ENCODE results near the gene MYLK4.

MYLK4 gene

DNA sequence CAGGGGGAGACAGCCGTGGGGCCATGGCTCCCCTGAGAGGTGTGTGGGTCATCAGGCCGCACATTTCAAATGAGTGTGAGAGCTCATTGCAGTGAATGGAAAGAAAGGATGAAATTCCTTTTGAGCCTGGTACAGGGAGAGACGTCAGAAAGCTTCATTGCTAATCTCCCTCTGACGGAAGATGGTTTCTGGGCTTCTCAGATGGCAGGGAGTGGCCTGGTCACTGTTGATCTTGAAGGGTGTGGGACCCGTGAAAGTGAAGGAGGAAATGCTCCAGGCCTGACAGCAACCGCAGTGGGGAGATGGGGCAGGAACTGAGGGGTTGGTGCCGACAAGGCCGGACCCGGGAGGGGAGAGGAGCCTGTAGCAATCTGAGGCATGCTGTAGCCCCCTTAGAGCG is 127.4 kb downstream of the MYLK4 start:
- Histone ChIP-seq H3K36me3 (ENCODE audit: insufficient read depth, low read length) (no peaks in the 10 kb centered on the region), H3K9ac (ENCODE audit: low read depth, low read length) (no peak overlapping the region), H3K9me3 (ENCODE audit: insufficient read depth, low read depth, low read length) (no peaks in the 10 kb centered on the region), H3K27me3 (ENCODE audit: insufficient read depth, low read length) (no peaks in the 10 kb centered on the region), H3K4me1 (ENCODE audit: insufficient read depth, low read length) (no peaks in the 10 kb centered on the region), H3K4me3 (ENCODE audit: low read length) (no peak overlapping the region), H3K27ac (ENCODE audit: low read depth, low read length) (no peak overlapping the region)
- WGBS, result 85% methylated on average over 10 of the region's 10 CpGs

DNA sequence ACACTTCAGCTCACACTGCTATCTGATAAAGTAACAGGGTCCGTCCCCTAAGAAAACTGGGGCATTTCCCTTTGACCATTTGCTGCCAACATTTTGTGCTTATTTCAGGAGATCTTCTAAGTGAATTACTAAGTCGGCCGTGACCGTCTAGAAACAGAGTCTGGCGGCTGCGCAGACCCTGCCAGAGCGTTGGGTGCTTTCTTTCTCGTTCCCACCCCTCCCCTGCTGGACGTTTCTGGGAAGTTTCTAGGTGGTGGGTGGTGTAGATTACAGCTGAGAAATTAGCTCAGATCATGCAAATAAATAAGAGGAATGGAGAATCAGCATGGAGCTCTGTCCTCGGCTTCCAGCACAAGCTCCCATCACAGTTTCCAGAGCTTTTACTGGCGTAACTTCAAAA is 128.1 kb downstream of the MYLK4 start:
- H3K27ac ChIP-seq (ENCODE audit: low read depth, low read length), result no peak overlapping the region
- H3K9ac ChIP-seq (ENCODE audit: low read depth, low read length), result no peak overlapping the region
- H3K4me1 ChIP-seq (ENCODE audit: insufficient read depth, low read length), result no peaks in the 10 kb centered on the region
- no peak overlapping the region for H3K4me3 ChIP-seq (ENCODE audit: low read length)
- H3K9me3 ChIP-seq (ENCODE audit: insufficient read depth, low read depth, low read length), result no peaks in the 10 kb centered on the region
- no peaks in the 10 kb centered on the region for H3K27me3 ChIP-seq (ENCODE audit: insufficient read depth, low read length)
- H3K36me3 ChIP-seq (ENCODE audit: insufficient read depth, low read length), result no peaks in the 10 kb centered on the region
- WGBS, result 92% methylated on average over 11 of the region's 11 CpGs

DNA sequence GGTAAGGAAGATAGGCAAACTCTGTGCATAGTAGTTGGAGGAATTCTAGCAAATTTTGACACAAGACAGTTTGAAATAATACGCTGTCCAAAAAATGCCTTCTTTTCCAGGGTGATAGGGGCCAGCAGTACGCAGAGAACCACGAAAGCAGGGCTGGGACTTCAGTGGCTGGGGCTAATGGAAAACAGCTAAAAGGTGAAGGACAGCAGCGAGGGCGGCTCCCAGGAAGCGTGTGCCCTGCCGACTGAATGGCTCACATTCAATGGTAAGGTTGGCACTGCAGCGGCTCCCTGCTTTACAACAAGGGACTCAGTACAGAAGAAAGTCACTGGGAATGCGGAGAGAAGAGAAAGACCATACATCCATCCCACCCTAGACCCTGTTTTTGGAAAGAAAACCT is 131.1 kb downstream of the MYLK4 start:
- Histone ChIP-seq H3K4me1 (ENCODE audit: insufficient read depth, low read length) (no peaks in the 10 kb centered on the region; the same call in 1 of the 2 replicates), H3K36me3 (ENCODE audit: insufficient read depth, low read length) (no peaks in the 10 kb centered on the region), H3K27me3 (ENCODE audit: insufficient read depth, low read length) (no peaks in the 10 kb centered on the region), H3K9ac (ENCODE audit: low read depth, low read length) (no peak overlapping the region), H3K4me3 (ENCODE audit: low read length) (no peak overlapping the region), H3K27ac (ENCODE audit: low read depth, low read length) (no peak overlapping the region), H3K9me3 (ENCODE audit: insufficient read depth, low read depth, low read length) (no peaks in the 10 kb centered on the region)
- WGBS, result 92% methylated on average over 9 of the region's 9 CpGs

DNA sequence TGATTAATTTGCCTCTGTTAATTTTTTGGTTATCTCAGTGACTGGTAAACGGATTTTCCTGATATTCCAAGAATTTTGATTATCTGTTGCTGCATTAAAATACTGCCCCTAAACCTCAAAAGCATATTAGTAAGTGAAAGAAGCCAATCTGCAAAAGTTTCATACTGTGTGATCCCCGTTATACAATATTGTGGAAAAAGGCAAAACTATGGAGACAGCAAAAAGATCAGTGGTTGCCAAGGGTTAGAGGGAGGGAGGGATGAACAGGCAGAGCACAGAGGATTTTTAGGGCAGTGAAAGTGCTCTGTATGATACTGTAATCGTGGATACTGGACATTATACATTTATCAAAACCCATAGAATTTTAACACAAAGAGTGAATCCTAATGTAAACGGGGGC is 133.0 kb downstream of the MYLK4 start:
- Histone ChIP-seq H3K36me3 (ENCODE audit: insufficient read depth, low read length) (no peaks in the 10 kb centered on the region), H3K9me3 (ENCODE audit: insufficient read depth, low read depth, low read length) (0 out of 2 replicates have a peak, but pooled peaks cover 5% of the 10 kb centered on the region), H3K27me3 (ENCODE audit: insufficient read depth, low read length) (no peaks in the 10 kb centered on the region), H3K4me3 (ENCODE audit: low read length) (no peak overlapping the region), H3K4me1 (ENCODE audit: insufficient read depth, low read length) (no peaks in the 10 kb centered on the region; the same call in 1 of the 2 replicates), H3K9ac (ENCODE audit: low read depth, low read length) (no peak overlapping the region), H3K27ac (ENCODE audit: low read depth, low read length) (no peak overlapping the region)
- 90% methylated on average over 3 of the region's 4 CpGs for WGBS

DNA sequence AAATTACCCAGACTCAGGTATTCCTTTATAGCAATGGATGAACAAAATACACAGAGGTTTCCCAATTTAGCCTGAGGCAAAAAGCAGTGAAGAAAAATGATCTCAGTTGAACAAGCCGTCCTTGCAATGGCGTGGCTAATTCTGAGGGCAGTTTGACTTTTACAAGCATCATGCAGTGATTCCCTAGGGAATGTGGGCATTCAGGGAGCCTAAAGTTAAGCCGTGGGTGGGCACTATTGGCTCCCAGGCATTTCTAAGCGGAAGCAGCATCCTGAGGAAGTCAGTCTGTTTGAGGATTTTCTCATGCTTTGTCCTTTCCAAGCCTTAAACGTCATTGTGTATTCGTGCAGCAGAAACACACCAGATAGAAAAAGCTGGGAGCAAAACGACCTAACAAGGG is 133.9 kb downstream of the MYLK4 start:
- H3K27me3 ChIP-seq (ENCODE audit: insufficient read depth, low read length), result no peaks in the 10 kb centered on the region
- no peak overlapping the region for H3K4me3 ChIP-seq (ENCODE audit: low read length)
- no peak overlapping the region for H3K27ac ChIP-seq (ENCODE audit: low read depth, low read length)
- H3K9ac ChIP-seq (ENCODE audit: low read depth, low read length), result no peak overlapping the region
- 80% methylated on average over 7 of the region's 7 CpGs for WGBS
- H3K36me3 ChIP-seq (ENCODE audit: insufficient read depth, low read length), result no peaks in the 10 kb centered on the region
- no peaks in the 10 kb centered on the region; the same call in 1 of the 2 replicates for H3K4me1 ChIP-seq (ENCODE audit: insufficient read depth, low read length)
- 0 out of 2 replicates have a peak, but pooled peaks cover 5% of the 10 kb centered on the region for H3K9me3 ChIP-seq (ENCODE audit: insufficient read depth, low read depth, low read length)

DNA sequence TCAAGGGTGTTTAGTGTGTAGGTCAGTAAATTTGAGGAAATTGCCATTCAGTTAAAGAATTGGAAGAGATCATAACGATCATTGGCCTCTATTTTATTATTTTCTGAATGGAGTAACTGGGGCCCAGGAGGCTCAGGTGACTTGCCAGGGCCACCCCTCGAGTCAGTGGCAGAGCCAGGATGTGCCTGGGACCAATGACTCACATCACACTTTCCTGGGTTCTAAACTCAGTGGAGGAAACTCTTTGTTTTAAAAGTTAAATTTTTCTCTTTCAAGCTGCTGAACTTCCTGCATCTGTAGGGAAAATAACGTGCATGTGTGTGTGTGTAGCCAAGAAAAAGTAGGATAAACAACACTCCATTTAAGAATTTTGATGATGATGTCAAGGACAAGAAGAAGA is 135.5 kb downstream of the MYLK4 start:
- Histone ChIP-seq H3K4me1 (ENCODE audit: insufficient read depth, low read length) (no peaks in the 10 kb centered on the region; the same call in 1 of the 2 replicates), H3K36me3 (ENCODE audit: insufficient read depth, low read length) (no peaks in the 10 kb centered on the region), H3K27ac (ENCODE audit: low read depth, low read length) (no peak overlapping the region), H3K9me3 (ENCODE audit: insufficient read depth, low read depth, low read length) (0 out of 2 replicates have a peak, but pooled peaks cover 5% of the 10 kb centered on the region), H3K27me3 (ENCODE audit: insufficient read depth, low read length) (no peaks in the 10 kb centered on the region), H3K9ac (ENCODE audit: low read depth, low read length) (no peak overlapping the region), H3K4me3 (ENCODE audit: low read length) (no peak overlapping the region)
- 93% methylated on average over 3 of the region's 3 CpGs for WGBS

DNA sequence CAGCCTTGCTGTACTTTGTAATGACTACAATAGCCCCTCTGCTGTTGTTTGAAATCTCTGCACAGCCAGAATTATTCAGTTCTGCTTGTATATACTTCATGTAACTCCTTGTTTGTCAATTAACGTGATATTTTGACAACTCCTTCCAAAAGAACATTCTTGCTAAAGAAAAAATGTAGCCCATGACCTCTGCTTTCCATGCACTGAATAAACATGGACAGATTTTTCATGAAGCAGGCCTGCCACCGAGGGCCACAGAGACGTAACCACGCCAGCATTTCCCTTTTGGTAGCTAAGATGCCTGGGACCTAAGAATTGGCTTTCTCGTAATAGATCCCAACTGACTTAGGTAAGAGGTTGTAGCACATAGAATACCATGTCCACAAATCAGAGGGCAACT is 135.9 kb downstream of the MYLK4 start:
- H3K27me3 ChIP-seq (ENCODE audit: insufficient read depth, low read length), result no peaks in the 10 kb centered on the region
- no peaks in the 10 kb centered on the region for H3K36me3 ChIP-seq (ENCODE audit: insufficient read depth, low read length)
- H3K4me1 ChIP-seq (ENCODE audit: insufficient read depth, low read length), result no peaks in the 10 kb centered on the region; the same call in 1 of the 2 replicates
- H3K27ac ChIP-seq (ENCODE audit: low read depth, low read length), result no peak overlapping the region
- 93% methylated on average over 5 of the region's 5 CpGs for WGBS
- 0 out of 2 replicates have a peak, but pooled peaks cover 5% of the 10 kb centered on the region for H3K9me3 ChIP-seq (ENCODE audit: insufficient read depth, low read depth, low read length)
- H3K9ac ChIP-seq (ENCODE audit: low read depth, low read length), result no peak overlapping the region
- no peak overlapping the region for H3K4me3 ChIP-seq (ENCODE audit: low read length)

DNA sequence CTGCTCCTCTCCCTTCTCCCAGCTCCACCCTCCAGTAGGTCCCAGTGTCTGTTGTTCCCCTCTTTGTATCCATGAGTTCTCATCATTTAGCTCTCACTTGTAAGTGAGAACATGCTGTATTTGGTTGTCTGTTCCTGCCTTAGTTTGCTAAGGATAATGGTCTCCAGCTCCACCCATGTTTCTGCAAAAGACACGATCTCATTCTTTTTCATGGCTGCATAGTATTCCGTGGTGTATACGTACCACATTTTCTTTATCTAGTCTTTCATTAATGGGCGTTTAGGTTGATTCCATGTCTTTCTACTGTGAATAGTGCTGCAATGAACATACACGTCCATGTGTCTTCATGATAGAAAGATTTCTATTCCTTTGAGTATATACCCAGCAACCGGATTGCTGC is 136.6 kb downstream of the MYLK4 start:
- Histone ChIP-seq H3K36me3 (ENCODE audit: insufficient read depth, low read length) (no peaks in the 10 kb centered on the region), H3K4me3 (ENCODE audit: low read length) (no peak overlapping the region), H3K9ac (ENCODE audit: low read depth, low read length) (no peak overlapping the region), H3K4me1 (ENCODE audit: insufficient read depth, low read length) (no peaks in the 10 kb centered on the region; the same call in 1 of the 2 replicates), H3K27ac (ENCODE audit: low read depth, low read length) (no peak overlapping the region), H3K9me3 (ENCODE audit: insufficient read depth, low read depth, low read length) (0 out of 2 replicates have a peak, but pooled peaks cover 5% of the 10 kb centered on the region), H3K27me3 (ENCODE audit: insufficient read depth, low read length) (no peaks in the 10 kb centered on the region)
- 94% methylated on average over 6 of the region's 6 CpGs for WGBS
